HepG2 (cell line): ENCODE data around the gene ECT2. TPM values are rescaled to one million over a fixed set of nuclear protein-coding genes. Genes with fewer than 3 reads are reported as not detected.

ENCODE experiments used
- ATAC-seq: fragments of 200-7000 bp; cut with Tn5 transposase; 3 replicates; pipeline ENCODE4 v1.9.1; 2020; ENCODE audit warnings: mild to moderate bottlenecking, moderate library complexity
- BruUV-seq: library from RNA; stranded (reverse); fragments of 400-500 nt; replicated peaks from 2 replicates; lab custom pipeline; 2021; lab: Mats Ljungman, UMichigan
- CTCF ChIA-PET: fragments of 300-600 bp; formaldehyde crosslinking; extraction: SDS; loops from one replicate; lab custom pipeline; 2021; ENCODE audit warnings: low total read pairs, inconsistent platforms, low intra/inter-chr PET ratio; lab: Yijun Ruan, JAX
- POLR2A ChIA-PET: fragments of 350-600 bp; sonication (Branson Sonifier 250); formaldehyde crosslinking; loops from one replicate; lab custom pipeline; 2020; ENCODE audit warnings: antibody characterized with exemption, inconsistent platforms; lab: Yijun Ruan, JAX
- DNase-seq: peaks from one replicate; pipeline ENCODE4 v3.0.0-alpha.2; 2015; ENCODE audit warnings: low spot score
- FAIRE-seq: peaks from 3 replicates; lab custom pipeline; 2011; peaks lifted over from hg19 to GRCh38; lab: Jason Lieb, UNC
- H2AFZ ChIP-seq: one replicate; pipeline ENCODE4 v1.6.1; 2011; ENCODE audit warnings: low read length, inconsistent platforms
- H3K27ac ChIP-seq: fragments of 300-600 bp; 3 replicates; pipeline ENCODE4 v1.8.0; 2011; ENCODE audit warnings: mixed run types, mild to moderate bottlenecking, mixed read lengths, low read length, inconsistent platforms; ENCODE audit not compliant: insufficient read depth; ENCODE audit errors: extremely low read length
- H3K27me3 ChIP-seq, 2 experiments: fragments of 200-600 bp in 1 of 2; 2 replicates in 1 of 2; 3 replicates in 1 of 2; pipeline versions ENCODE4 v1.6.0 to v1.8.0; 2011; ENCODE audit warnings: low read length in 2 of 2, mild to moderate bottlenecking in 2 of 2, moderate library complexity in 2 of 2, inconsistent platforms in 1 of 2; ENCODE audit not compliant: insufficient read depth in 2 of 2, control insufficient read depth in 1 of 2
- H3K36me3 ChIP-seq, 2 experiments: fragments of 200-600 bp in 1 of 2; replicated peaks in 1 of 2; 2 replicates in 1 of 2; 3 replicates in 1 of 2; pipeline versions ENCODE4 v1.5.1 to v1.8.0; 2011; ENCODE audit warnings: low read length in 2 of 2, inconsistent platforms in 1 of 2; ENCODE audit not compliant: insufficient read depth in 2 of 2, control insufficient read depth in 1 of 2
- H3K4me1 ChIP-seq: 2 replicates; pipeline ENCODE4 v1.5.1; 2012; ENCODE audit warnings: low read length, inconsistent platforms; ENCODE audit not compliant: insufficient read depth
- H3K4me2 ChIP-seq: 2 replicates; pipeline ENCODE4 v1.6.0; 2011; ENCODE audit warnings: low read depth, low read length, inconsistent platforms
- H3K4me3 ChIP-seq, 3 experiments: fragments of 200-600 bp in 1 of 3; sonication (generic), shearing (Covaris generic) in 1 of 3; replicated peaks in 1 of 3; 2 replicates each; pipeline ENCODE4 v1.5.1; 2011 to 2016; ENCODE audit warnings: low read length in 3 of 3, inconsistent platforms in 2 of 3, low read depth in 2 of 3, mild to moderate bottlenecking in 2 of 3, control low read depth in 1 of 3, mixed read lengths in 1 of 3; ENCODE audit not compliant: insufficient read depth in 1 of 3
- H3K79me2 ChIP-seq: one replicate; pipeline ENCODE4 v1.6.1; 2011; ENCODE audit warnings: low read length, inconsistent platforms; ENCODE audit not compliant: insufficient read depth
- H3K9ac ChIP-seq: 2 replicates; pipeline ENCODE4 v1.6.0; 2011; ENCODE audit warnings: mild to moderate bottlenecking, low read depth, low read length, inconsistent platforms; ENCODE audit not compliant: insufficient read depth
- H3K9me3 ChIP-seq: 2 replicates; pipeline ENCODE4 v1.5.1; 2012; ENCODE audit warnings: mild to moderate bottlenecking, low read length
- H4K20me1 ChIP-seq: 2 replicates; pipeline ENCODE4 v1.6.0; 2011; ENCODE audit warnings: inconsistent platforms, mild to moderate bottlenecking, low read length, moderate library complexity; ENCODE audit not compliant: insufficient read depth
- KLF11 ChIP-seq: IDR thresholded peaks from 2 replicates; pipeline ENCODE4 v1.6.1; 2016; ENCODE audit warnings: missing compliant biosample characterization
- LCORL ChIP-seq, 2 experiments: fragments of 450-650 bp in 1 of 2; sonication (generic) in 1 of 2; formaldehyde crosslinking in 1 of 2; IDR thresholded peaks; 2 replicates each; pipeline versions ENCODE4 v1.5.0 to v1.6.1; 2017 to 2020; ENCODE audit warnings: antibody characterized with exemption in 1 of 2, missing genetic modification reagents in 1 of 2
- ZBTB38 ChIP-seq: sonication (generic); formaldehyde crosslinking; IDR thresholded peaks from 2 replicates; pipeline ENCODE4 v1.5.1; 2020; ENCODE audit warnings: mild to moderate bottlenecking, missing genetic modification reagents
- ZFYVE20 ChIP-seq: sonication (generic); formaldehyde crosslinking; IDR thresholded peaks from 2 replicates; pipeline ENCODE4 v1.8.0; 2023; ENCODE audit warnings: low read depth, mild to moderate bottlenecking, moderate library complexity, missing genetic modification reagents, borderline replicate concordance
- WGBS: methylation state at CpG from one replicate; pipeline ENCODE4 v1.1.6; 2017; ENCODE audit warnings: low lambda C conversion rate; 5-methylcytosine and 5-hydroxymethylcytosine counted together
- in situ Hi-C: cut with HindIII; loops from 2 replicates; pipeline ENCODE4 v1.10.0; 2017; ENCODE audit warnings: low pct_unique_long_range_greater_than_20kb; ENCODE audit not compliant: extremely low pct_ligation_motif_present
- intact Hi-C: fragments of 100-400 bp; cut with micrococcal nuclease; formaldehyde crosslinking; loops from one replicate; pipeline ENCODE4 v1.10.0; 2022; ENCODE audit not compliant: unreplicated experiment
- polyA plus RNA-seq, 8 experiments: library from polyadenylated mRNA; depleted of rRNA in 3 of 8; stranded (reverse) in 7 of 8; unstranded in 1 of 8; fragments of >200 nt; fragmentation: Illumina TruSeq in 4 of 8; extraction: Trizol in 4 of 8; gene quantifications; 2 replicates each; pipeline versions ENCODE4 v1.2.1 to v1.2.3, GENCODE V29; 2011 to 2016; ENCODE audit warnings: low read depth in 4 of 8, missing spikeins in 1 of 8, mixed read lengths in 1 of 8; ENCODE audit not compliant: insufficient read depth in 1 of 8
- total RNA-seq, 5 experiments: library from RNA; depleted of rRNA; stranded (reverse); fragments of >200 nt; fragmentation: Illumina TruSeq; extraction: Trizol; gene quantifications; 2 replicates each; pipeline ENCODE4 v1.2.3, GENCODE V29; 2016; ENCODE audit warnings: low read depth in 1 of 5
- TF ChIP-seq, protein P1 (sequence below): sonication (generic); formaldehyde crosslinking; IDR thresholded peaks from 2 replicates; pipeline ENCODE4 v1.4.0; 2020; ENCODE audit warnings: missing genetic modification reagents
- TF ChIP-seq, protein P2 (sequence below): IDR thresholded peaks from 2 replicates; pipeline ENCODE4 v1.6.1; 2016; ENCODE audit warnings: mild to moderate bottlenecking
- TF ChIP-seq, protein P3 (sequence below): sonication (generic); formaldehyde crosslinking; IDR thresholded peaks from 2 replicates; pipeline ENCODE4 v1.4.0; 2020; ENCODE audit warnings: mild to moderate bottlenecking, low read depth, missing genetic modification reagents
- TF ChIP-seq, protein P4 (sequence below): sonication (generic); formaldehyde crosslinking; IDR thresholded peaks from 2 replicates; pipeline ENCODE4 v1.4.0; 2020; ENCODE audit warnings: low read depth, mild to moderate bottlenecking, missing genetic modification reagents
- TF ChIP-seq, protein P5 (sequence below): sonication (generic); formaldehyde crosslinking; IDR thresholded peaks from 2 replicates; pipeline ENCODE4 v1.5.0; 2020; ENCODE audit warnings: mild to moderate bottlenecking, missing genetic modification reagents, borderline replicate concordance
- TF ChIP-seq, protein P6 (sequence below): IDR thresholded peaks from 2 replicates; pipeline ENCODE4 v1.6.1; 2016; ENCODE audit warnings: mild to moderate bottlenecking, missing biosample characterization, missing genetic modification reagents
- TF ChIP-seq, protein P7 (sequence below): sonication (generic); formaldehyde crosslinking; IDR thresholded peaks from 2 replicates; pipeline ENCODE4 v1.4.0; 2020; ENCODE audit warnings: missing genetic modification reagents

Gene ECT2
- total and polyA plus RNA-seq, 2 of the 13 experiments (the other 11 are each of a cell fraction or from before 2014, with no cell fraction given), result 21.6 to 52.0 TPM

DNA sequence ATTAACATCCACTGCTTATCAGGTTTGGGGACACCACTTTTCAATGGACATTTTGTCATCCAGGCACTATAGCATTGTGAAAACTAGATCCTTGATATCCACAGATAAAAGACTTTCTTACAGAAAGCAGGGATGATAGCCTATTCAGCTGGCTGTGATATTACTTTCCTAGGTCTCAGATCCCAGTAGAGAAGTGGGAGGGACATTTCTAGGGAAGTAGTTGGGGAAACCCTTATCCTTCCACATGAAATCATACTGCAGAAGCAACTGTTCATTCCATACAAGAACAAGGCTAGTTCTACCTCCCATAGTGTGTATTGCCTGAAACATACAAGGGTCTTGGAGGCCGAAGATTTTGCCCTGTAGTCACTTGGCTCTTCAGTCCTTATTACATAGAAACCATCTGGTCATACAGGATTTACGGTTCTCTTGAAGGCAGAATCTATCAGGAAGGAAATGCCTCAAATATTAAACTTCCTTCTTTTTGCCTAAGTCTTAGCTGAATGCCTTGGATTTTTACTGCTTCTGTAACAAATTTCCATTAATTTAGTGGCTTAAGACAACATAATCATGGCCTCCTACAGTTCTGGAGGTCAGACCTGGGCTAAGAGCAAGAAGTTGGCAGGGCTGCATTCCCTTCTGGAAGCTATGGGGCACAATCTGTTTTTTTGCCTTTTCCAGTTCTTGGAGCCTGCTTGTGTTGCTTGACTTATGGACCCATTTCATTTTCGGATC, 119.4 kb downstream of the ECT2 start:
- ATAC-seq (no peak), DNase-seq (no peak), FAIRE-seq (no peak)
- H3K4me1 ChIP-seq, result no peaks in the 10 kb centered on the region
- no peak overlapping the region for H3K4me2 ChIP-seq
- no peak overlapping the region for H2AFZ ChIP-seq
- no peak overlapping the region for H3K9ac ChIP-seq
- intact Hi-C loops, result no loop called here
- H3K27ac ChIP-seq, result no peak overlapping the region
- no peak overlapping the region for H3K4me3 ChIP-seq
- no peaks in the 10 kb centered on the region for H3K36me3 ChIP-seq
- no peaks in the 10 kb centered on the region for H4K20me1 ChIP-seq
- no peaks in the 10 kb centered on the region for H3K79me2 ChIP-seq
- no TSS peak for BruUV-seq
- in situ Hi-C loops, result no loop called here
- WGBS, result 17% methylated on average over 3 of the region's 3 CpGs
- ChIA-PET CTCF (no interaction called here), POLR2A (no interaction called here)
- H3K27me3 ChIP-seq, result peaks cover 0 to 10% of the 10 kb centered on the region in 2 experiments; a peak in 1 of 5 replicates
- H3K9me3 ChIP-seq, result no peaks in the 10 kb centered on the region
- TF ChIP-seq, protein P1, sequence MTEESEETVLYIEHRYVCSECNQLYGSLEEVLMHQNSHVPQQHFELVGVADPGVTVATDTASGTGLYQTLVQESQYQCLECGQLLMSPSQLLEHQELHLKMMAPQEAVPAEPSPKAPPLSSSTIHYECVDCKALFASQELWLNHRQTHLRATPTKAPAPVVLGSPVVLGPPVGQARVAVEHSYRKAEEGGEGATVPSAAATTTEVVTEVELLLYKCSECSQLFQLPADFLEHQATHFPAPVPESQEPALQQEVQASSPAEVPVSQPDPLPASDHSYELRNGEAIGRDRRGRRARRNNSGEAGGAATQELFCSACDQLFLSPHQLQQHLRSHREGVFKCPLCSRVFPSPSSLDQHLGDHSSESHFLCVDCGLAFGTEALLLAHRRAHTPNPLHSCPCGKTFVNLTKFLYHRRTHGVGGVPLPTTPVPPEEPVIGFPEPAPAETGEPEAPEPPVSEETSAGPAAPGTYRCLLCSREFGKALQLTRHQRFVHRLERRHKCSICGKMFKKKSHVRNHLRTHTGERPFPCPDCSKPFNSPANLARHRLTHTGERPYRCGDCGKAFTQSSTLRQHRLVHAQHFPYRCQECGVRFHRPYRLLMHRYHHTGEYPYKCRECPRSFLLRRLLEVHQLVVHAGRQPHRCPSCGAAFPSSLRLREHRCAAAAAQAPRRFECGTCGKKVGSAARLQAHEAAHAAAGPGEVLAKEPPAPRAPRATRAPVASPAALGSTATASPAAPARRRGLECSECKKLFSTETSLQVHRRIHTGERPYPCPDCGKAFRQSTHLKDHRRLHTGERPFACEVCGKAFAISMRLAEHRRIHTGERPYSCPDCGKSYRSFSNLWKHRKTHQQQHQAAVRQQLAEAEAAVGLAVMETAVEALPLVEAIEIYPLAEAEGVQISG (CRISPR knock-in tag), result no peak
- TF ChIP-seq, protein P2, sequence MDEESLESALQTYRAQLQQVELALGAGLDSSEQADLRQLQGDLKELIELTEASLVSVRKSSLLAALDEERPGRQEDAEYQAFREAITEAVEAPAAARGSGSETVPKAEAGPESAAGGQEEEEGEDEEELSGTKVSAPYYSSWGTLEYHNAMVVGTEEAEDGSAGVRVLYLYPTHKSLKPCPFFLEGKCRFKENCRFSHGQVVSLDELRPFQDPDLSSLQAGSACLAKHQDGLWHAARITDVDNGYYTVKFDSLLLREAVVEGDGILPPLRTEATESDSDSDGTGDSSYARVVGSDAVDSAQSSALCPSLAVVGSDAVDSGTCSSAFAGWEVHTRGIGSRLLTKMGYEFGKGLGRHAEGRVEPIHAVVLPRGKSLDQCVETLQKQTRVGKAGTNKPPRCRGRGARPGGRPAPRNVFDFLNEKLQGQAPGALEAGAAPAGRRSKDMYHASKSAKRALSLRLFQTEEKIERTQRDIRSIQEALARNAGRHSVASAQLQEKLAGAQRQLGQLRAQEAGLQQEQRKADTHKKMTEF (CRISPR knock-in tag), result no peak
- TF ChIP-seq, protein P3, sequence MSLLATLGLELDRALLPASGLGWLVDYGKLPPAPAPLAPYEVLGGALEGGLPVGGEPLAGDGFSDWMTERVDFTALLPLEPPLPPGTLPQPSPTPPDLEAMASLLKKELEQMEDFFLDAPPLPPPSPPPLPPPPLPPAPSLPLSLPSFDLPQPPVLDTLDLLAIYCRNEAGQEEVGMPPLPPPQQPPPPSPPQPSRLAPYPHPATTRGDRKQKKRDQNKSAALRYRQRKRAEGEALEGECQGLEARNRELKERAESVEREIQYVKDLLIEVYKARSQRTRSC (CRISPR knock-in tag), result no peak
- TF ChIP-seq, protein P4, sequence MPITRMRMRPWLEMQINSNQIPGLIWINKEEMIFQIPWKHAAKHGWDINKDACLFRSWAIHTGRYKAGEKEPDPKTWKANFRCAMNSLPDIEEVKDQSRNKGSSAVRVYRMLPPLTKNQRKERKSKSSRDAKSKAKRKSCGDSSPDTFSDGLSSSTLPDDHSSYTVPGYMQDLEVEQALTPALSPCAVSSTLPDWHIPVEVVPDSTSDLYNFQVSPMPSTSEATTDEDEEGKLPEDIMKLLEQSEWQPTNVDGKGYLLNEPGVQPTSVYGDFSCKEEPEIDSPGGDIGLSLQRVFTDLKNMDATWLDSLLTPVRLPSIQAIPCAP (CRISPR knock-in tag), result no peak
- TF ChIP-seq LCORL (IDR thresholded peaks at IDR 0.05) (no peak), LCORL (CRISPR knock-in tag; IDR thresholded peaks at IDR 0.05) (no peak), KLF11 (CRISPR knock-in tag) (no peak), ZFYVE20 (no peak), ZBTB38 (no peak)
- TF ChIP-seq, protein P5, sequence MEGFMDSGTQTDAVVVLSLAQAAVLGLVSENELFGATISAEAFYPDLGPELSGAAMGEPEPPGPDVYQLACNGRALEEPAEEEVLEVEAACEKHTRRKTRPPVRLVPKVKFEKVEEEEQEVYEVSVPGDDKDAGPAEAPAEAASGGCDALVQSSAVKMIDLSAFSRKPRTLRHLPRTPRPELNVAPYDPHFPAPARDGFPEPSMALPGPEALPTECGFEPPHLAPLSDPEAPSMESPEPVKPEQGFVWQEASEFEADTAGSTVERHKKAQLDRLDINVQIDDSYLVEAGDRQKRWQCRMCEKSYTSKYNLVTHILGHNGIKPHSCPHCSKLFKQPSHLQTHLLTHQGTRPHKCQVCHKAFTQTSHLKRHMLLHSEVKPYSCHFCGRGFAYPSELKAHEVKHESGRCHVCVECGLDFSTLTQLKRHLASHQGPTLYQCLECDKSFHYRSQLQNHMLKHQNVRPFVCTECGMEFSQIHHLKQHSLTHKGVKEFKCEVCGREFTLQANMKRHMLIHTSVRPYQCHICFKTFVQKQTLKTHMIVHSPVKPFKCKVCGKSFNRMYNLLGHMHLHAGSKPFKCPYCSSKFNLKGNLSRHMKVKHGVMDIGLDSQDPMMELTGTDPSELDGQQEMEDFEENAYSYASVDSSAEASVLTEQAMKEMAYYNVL (CRISPR knock-in tag), result no peak
- TF ChIP-seq, protein P6, sequence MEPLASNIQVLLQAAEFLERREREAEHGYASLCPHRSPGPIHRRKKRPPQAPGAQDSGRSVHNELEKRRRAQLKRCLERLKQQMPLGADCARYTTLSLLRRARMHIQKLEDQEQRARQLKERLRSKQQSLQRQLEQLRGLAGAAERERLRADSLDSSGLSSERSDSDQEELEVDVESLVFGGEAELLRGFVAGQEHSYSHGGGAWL (CRISPR knock-in tag), result no peak
- TF ChIP-seq, protein P7, sequence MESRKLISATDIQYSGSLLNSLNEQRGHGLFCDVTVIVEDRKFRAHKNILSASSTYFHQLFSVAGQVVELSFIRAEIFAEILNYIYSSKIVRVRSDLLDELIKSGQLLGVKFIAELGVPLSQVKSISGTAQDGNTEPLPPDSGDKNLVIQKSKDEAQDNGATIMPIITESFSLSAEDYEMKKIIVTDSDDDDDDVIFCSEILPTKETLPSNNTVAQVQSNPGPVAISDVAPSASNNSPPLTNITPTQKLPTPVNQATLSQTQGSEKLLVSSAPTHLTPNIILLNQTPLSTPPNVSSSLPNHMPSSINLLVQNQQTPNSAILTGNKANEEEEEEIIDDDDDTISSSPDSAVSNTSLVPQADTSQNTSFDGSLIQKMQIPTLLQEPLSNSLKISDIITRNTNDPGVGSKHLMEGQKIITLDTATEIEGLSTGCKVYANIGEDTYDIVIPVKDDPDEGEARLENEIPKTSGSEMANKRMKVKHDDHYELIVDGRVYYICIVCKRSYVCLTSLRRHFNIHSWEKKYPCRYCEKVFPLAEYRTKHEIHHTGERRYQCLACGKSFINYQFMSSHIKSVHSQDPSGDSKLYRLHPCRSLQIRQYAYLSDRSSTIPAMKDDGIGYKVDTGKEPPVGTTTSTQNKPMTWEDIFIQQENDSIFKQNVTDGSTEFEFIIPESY (CRISPR knock-in tag), result no peak
